Activated naive CD8-positive, alpha-beta T cell treated with anti-CD3 and anti-CD28 coated beads, Interleukin-2, amount 10 ng/mL, durations not matched to agents 7 days and 5 days (primary cell): ENCODE measurements around the gene ERGIC3. TPM values are rescaled to one million over a fixed set of nuclear protein-coding genes. Genes with fewer than 3 reads are reported as not detected.
"Not testable (repeated sequence)": the region's sequence is repeated elsewhere in the genome, so short reads cannot be mapped to it uniquely, and the experiment has no call there.

ENCODE experiments used
- ATAC-seq: fragments of 150-1000 bp; cut with Tn5 transposase; one replicate; pipeline ENCODE4 v1.10.0; 2021; ENCODE audit warnings: low read depth, moderate library complexity
- POLR2A ChIA-PET: fragments of 350-600 bp; sonication (Branson Sonifier 250); formaldehyde crosslinking; loops from one replicate; lab custom pipeline; 2021; ENCODE audit warnings: antibody characterized with exemption; lab: Charles Lee
- DNase-seq: peaks from one replicate; pipeline ENCODE4 v3.0.0; 2021
- H3K27ac Mint-ChIP-seq: one replicate; pipeline ENCODE4 v1.8.0; 2022; ENCODE audit warnings: mild to moderate bottlenecking, mixed read lengths
- H3K27me3 Mint-ChIP-seq: one replicate; pipeline ENCODE4 v1.8.0; 2022; ENCODE audit warnings: mild to moderate bottlenecking, moderate library complexity, mixed read lengths
- H3K36me3 Mint-ChIP-seq: one replicate; pipeline ENCODE4 v1.8.0; 2021; ENCODE audit warnings: mild to moderate bottlenecking, mixed read lengths
- H3K4me1 Mint-ChIP-seq: one replicate; pipeline ENCODE4 v1.8.0; 2021; ENCODE audit warnings: mixed read lengths
- H3K4me3 Mint-ChIP-seq: one replicate; pipeline ENCODE4 v1.8.0; 2022; ENCODE audit warnings: mild to moderate bottlenecking, moderate library complexity, mixed read lengths
- H3K9me3 Mint-ChIP-seq: one replicate; pipeline ENCODE4 v1.8.0; 2021; ENCODE audit warnings: mixed read lengths
- total RNA-seq, 2 experiments: library from RNA; stranded (reverse); gene quantifications; one replicate each; pipeline ENCODE4 v1.2.3, GENCODE V29; 2021

ERGIC3 gene
- total RNA-seq, 2 experiments from 2014 or later, result 123 to 125 TPM

- H3K27ac Mint-ChIP-seq, result no peak overlapping the region
- H3K36me3 Mint-ChIP-seq, result peaks cover 1% of the 10 kb centered on the region
- POLR2A ChIA-PET, result interaction anchor here (0.6 to 0.7 kb wide), 2 partner anchors 15 to 27 kb away, joined by 3 read pairs; no protein-coding TSS in a partner anchor
- peaks cover 3% of the 10 kb centered on the region for H3K27me3 Mint-ChIP-seq
- no peak for ATAC-seq
- no peaks in the 10 kb centered on the region for H3K9me3 Mint-ChIP-seq
- peaks cover 5% of the 10 kb centered on the region for H3K4me1 Mint-ChIP-seq
- no peak for DNase-seq
- no peak overlapping the region for H3K4me3 Mint-ChIP-seq
Measured at GRCh38 chr20:35527122-35527769, 14.6 kb upstream of the ERGIC3 start.

GRCh38 chr20:35529552-35529951 is 12.3 kb upstream of the ERGIC3 start, which contains the start of gene C20orf173:
C20orf173 (minus strand) TSS chr20:35529652; CDS start chr20:35529373, 279 bp downstream.
- Mint-ChIP-seq H3K27ac (no peak within 1 kb of the TSS), H3K27me3 (peaks cover 3% of the 10 kb centered on the region), H3K9me3 (no peaks in the 10 kb centered on the region), H3K36me3 (peaks cover 1% of the 10 kb centered on the region), H3K4me3 (no peak within 1 kb of the TSS), H3K4me1 (peaks cover 5% of the 10 kb centered on the region)
- POLR2A ChIA-PET, result no interaction called here
- ATAC-seq (no peak), DNase-seq (no peak)

- Mint-ChIP-seq H3K9me3 (no peaks in the 10 kb centered on the region), H3K27me3 (peaks cover 4% of the 10 kb centered on the region), H3K4me1 (peaks cover 14% of the 10 kb centered on the region), H3K27ac (peak overlapping the region; percentile 63), H3K4me3 (peak overlapping the region; percentile 61), H3K36me3 (peaks cover 4% of the 10 kb centered on the region)
- ATAC-seq (peak; percentile 31), DNase-seq (no peak)
- POLR2A ChIA-PET, result interaction anchor here (1.3 kb wide), 1 partner anchor 414 kb away, joined by 4 read pairs; the partner anchor contains the start of gene SCAND1
Measured at GRCh38 chr20:35539756-35540212, 2.1 kb upstream of the ERGIC3 start.

DNA sequence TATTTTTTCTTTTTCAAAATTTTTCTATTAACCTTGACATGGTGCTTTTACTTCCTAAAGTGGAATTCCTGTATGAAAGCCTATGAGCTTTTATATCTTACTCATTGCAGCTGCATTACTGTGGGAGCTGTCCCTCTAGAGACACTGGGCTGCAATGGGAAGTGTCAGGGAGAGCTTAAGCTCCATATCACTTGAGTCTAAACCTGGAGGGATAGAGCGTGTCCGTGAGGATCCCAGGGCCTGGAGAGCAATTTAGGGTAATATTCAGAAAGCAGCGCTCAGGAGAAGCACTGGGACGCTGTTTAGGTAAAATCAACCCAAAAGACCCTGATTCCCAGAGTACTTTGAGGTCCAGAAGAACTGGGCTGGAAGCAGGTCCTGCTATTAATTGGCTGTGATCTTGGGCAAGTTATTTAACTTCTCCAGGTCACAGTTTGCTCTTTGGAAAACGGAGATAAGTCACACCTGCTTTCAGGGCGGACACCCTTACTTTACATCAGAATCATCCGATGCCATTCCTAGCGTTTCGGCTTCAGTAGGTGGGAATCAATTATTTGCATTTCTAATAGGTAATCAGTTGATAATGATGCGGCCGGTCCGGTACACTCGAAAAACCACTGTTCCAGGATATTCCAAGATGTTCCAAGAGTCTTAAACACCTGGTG is 628 bp upstream of the ERGIC3 start:
- Mint-ChIP-seq H3K27me3 (peaks cover 4% of the 10 kb centered on the region), H3K27ac (no peak overlapping the region), H3K4me1 (peaks cover 14% of the 10 kb centered on the region), H3K9me3 (no peaks in the 10 kb centered on the region), H3K4me3 (peak overlapping the region; percentile 94), H3K36me3 (peaks cover 4% of the 10 kb centered on the region)
- DNase-seq (no peak), ATAC-seq (no peak)
- POLR2A ChIA-PET, result interaction anchor here (0.6 to 2.8 kb wide), 6 partner anchors 50 to 413 kb away, joined by 4 to 12 read pairs (median 6); partner anchors contain the start of genes SCAND1 and SPAG4

GRCh38 chr20:35542990-35543389 is 1.1 kb downstream of the ERGIC3 start:
- peaks cover 14% of the 10 kb centered on the region for H3K4me1 Mint-ChIP-seq
- no peaks in the 10 kb centered on the region for H3K9me3 Mint-ChIP-seq

DNA sequence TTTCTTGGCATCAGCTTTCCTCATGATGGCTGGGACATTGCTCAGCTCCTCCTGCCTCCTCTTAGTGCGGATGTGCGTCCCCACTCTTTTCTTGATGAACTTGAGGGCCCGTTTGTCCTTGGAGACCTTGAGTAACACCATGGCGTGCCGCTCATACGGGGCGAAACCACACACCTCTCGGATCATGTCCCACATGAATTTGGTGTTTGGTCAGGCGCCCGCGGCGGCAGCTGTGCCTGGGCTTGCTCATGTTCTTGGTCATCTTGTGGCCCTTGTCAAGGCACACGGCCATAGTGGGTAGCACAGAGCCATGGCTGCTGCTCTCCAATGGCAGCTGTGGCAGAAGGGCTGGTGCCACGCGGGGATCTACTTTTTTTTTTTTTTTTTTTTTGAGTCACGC is 2.6 kb downstream of the ERGIC3 start:
- DNase-seq (no peak), ATAC-seq (no peak)
- peaks cover 14% of the 10 kb centered on the region for H3K4me1 Mint-ChIP-seq
- POLR2A ChIA-PET, result no interaction called here
- H3K9me3 Mint-ChIP-seq, result no peaks in the 10 kb centered on the region
- H3K27ac Mint-ChIP-seq, result no peak overlapping the region
- peaks cover 7% of the 10 kb centered on the region for H3K36me3 Mint-ChIP-seq
- H3K4me3 Mint-ChIP-seq, result no peak overlapping the region
- peaks cover 4% of the 10 kb centered on the region for H3K27me3 Mint-ChIP-seq

More at GRCh38 chr20:35542990-35543389, 1.1 kb downstream of the ERGIC3 start:
- no peak for ATAC-seq
- DNase-seq, result no peak
- H3K27me3 Mint-ChIP-seq, result peaks cover 4% of the 10 kb centered on the region
- H3K36me3 Mint-ChIP-seq, result peaks cover 4% of the 10 kb centered on the region
- POLR2A ChIA-PET, result interaction anchor here (1.1 to 2.8 kb wide), 3 partner anchors 55 to 76 kb away, joined by 3 to 12 read pairs (median 8); partner anchors contain the start of gene SPAG4
- peak overlapping the region; percentile 94 for H3K27ac Mint-ChIP-seq
- peak overlapping the region; percentile 94 for H3K4me3 Mint-ChIP-seq

DNA sequence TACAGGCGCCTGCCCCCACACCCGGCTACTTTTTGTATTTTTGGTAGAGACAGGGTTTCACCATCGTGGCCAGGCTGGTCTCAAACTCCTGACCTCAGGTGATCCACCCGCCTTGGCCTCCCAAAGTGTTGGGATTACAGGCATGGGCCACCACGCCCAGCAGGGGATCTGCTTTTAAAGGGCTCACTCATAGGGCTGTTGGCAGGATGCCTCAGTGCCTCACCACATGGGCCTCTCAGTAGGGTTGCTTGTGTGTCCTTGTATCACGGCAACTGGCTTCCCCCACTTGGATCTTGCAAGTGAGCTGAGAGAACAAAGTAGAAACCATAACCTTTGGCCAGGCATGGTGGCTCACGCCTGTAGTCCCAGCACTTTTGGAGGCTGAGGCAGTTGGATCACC is 3.1 kb downstream of the ERGIC3 start:
- H3K9me3 Mint-ChIP-seq, H3K27me3 Mint-ChIP-seq, H3K36me3 Mint-ChIP-seq, POLR2A ChIA-PET, ATAC-seq, DNase-seq, H3K27ac Mint-ChIP-seq, H3K4me3 Mint-ChIP-seq: not testable (repeated sequence)
- H3K4me1 Mint-ChIP-seq, result peaks cover 14% of the 10 kb centered on the region

DNA sequence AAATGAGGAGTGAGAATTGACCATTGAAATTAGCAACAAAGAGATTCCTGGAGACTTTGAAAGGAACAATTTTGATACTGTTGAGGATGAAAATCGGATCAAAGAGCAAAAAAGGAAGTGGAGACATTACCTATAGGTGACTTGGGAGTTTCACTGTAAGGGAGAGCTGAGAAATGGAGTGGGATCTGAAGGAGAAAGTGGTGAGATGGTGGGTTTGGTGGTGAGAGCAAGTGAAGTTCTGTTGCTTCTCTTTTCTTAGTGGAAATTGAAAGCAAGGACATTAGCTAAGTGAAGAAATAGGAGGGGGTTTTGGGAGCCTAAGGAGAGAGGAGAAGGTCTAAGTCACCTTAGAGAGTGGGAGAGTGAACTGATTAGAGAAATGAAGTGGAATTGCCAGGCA is 4.2 kb downstream of the ERGIC3 start:
- Mint-ChIP-seq H3K4me1 (peaks cover 12% of the 10 kb centered on the region), H3K4me3 (no peak overlapping the region), H3K27me3 (peaks cover under 1% of the 10 kb centered on the region), H3K9me3 (no peaks in the 10 kb centered on the region), H3K27ac (no peak overlapping the region), H3K36me3 (peaks cover 10% of the 10 kb centered on the region)
- POLR2A ChIA-PET, result no interaction called here
- DNase-seq (no peak), ATAC-seq (no peak)

DNA sequence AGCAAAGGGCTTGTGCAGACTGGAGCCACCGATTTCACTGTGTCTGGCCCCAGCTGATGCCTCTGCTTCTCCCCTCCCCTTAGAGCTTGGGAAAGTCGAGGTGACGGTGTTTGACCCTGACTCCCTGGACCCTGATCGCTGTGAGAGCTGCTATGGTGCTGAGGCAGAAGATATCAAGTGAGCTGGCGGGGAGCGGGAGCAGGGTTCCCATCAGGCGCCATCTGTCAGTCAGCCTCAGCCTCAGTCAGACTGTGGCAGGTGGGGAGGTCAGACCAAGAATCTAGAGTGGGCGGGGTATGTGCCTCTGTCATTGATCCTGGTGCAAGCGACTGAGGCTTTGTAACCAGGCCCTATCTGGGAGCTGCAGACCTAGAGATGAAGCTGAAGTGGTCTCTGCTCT is 5.5 kb downstream of the ERGIC3 start:
- Mint-ChIP-seq H3K4me1 (peaks cover 10% of the 10 kb centered on the region), H3K4me3 (no peak overlapping the region), H3K27ac (no peak overlapping the region), H3K27me3 (no peaks in the 10 kb centered on the region), H3K9me3 (no peaks in the 10 kb centered on the region), H3K36me3 (peaks cover 10% of the 10 kb centered on the region)
- DNase-seq (no peak), ATAC-seq (no peak)
- POLR2A ChIA-PET, result no interaction called here

DNA sequence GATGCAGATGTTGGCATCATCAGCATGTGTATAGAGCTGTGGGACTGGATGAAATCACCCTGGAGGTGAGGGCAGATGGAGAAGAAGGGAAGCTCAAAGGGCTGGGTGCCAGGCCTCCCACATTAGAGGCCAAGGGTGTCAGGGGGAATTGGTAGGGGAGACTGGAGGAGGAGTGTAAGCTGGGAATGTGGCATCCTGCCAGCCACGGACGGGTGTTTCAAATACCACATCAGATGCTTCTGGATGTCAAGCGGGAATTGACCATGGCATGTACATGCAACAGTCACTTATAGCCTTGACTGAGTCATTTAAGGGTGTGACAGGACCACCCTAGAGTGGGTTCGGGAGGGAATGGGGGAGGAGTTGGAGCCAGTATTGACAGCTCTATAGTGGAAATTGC is 9.6 kb downstream of the ERGIC3 start:
- POLR2A ChIA-PET, result no interaction called here
- Mint-ChIP-seq H3K9me3 (no peaks in the 10 kb centered on the region), H3K27ac (no peak overlapping the region), H3K36me3 (peaks cover 11% of the 10 kb centered on the region), H3K4me1 (no peaks in the 10 kb centered on the region), H3K4me3 (no peak overlapping the region), H3K27me3 (no peaks in the 10 kb centered on the region)
- DNase-seq (no peak), ATAC-seq (no peak)

DNA sequence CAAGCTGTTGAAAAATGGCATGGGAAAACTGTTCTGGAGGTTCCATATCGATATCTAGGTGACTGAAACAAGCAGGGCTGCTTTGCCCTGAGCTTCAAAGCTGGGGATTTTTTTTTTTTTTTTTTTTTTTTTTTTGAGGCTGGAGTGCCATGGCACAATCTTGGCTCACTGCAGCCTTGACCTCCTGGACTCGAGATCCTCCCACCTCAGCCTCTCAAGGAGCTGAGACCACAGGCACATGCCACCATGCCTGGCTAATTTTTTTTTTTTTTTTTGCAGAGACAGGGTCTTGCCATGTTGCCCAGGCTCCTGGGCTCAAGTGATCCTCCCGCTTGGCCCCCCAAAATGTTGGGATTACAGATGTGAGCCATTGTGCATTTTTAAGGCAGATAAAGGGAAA is 11.0 kb downstream of the ERGIC3 start:
- DNase-seq, result no peak
- H3K27ac Mint-ChIP-seq, result no peak overlapping the region
- peaks cover 11% of the 10 kb centered on the region for H3K36me3 Mint-ChIP-seq
- H3K9me3 Mint-ChIP-seq, result no peaks in the 10 kb centered on the region
- ATAC-seq, result no peak
- H3K4me3 Mint-ChIP-seq, result no peak overlapping the region
- H3K4me1 Mint-ChIP-seq, result no peaks in the 10 kb centered on the region
- POLR2A ChIA-PET, result interaction anchor here (0.5 kb wide), 1 partner anchor 399 kb away, joined by 3 read pairs; no protein-coding TSS in a partner anchor
- H3K27me3 Mint-ChIP-seq, result no peaks in the 10 kb centered on the region

DNA sequence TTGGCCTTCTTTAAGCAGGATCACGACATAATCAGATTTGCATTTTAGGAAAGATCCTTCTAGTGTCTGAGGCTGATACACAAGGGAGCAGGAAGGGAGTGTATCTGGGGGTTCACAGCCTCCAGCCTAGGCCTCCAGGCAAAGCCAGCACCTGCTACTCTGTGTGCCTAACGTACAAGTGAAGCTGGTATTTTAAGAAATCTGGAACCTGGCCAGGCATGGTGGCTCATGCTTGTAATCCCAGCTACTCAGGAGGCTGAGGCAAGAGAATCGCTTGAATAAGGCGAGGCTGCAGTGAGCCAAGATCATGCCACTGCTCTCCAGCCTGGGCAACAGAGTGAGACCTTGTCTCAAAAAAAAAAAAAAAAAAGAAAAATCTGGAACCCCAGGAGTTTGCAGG is 13.6 kb downstream of the ERGIC3 start:
- H3K27ac Mint-ChIP-seq, POLR2A ChIA-PET, H3K4me1 Mint-ChIP-seq, H3K9me3 Mint-ChIP-seq, DNase-seq, H3K27me3 Mint-ChIP-seq, H3K36me3 Mint-ChIP-seq, ATAC-seq, H3K4me3 Mint-ChIP-seq: not testable (repeated sequence)

- Mint-ChIP-seq H3K27ac (no peak overlapping the region), H3K4me1 (no peaks in the 10 kb centered on the region), H3K36me3 (peaks cover 4% of the 10 kb centered on the region), H3K27me3 (no peaks in the 10 kb centered on the region), H3K9me3 (no peaks in the 10 kb centered on the region), H3K4me3 (no peak overlapping the region)
- POLR2A ChIA-PET, result interaction anchor here (0.6 kb wide), 1 partner anchor 150 kb away, joined by 3 read pairs; no protein-coding TSS in a partner anchor
- no peak for ATAC-seq
- DNase-seq, result no peak
Measured at GRCh38 chr20:35555951-35556645, 14.2 kb downstream of the ERGIC3 start.
